HG02981 (cell line): ENCODE measurements around the gene ABHD5.

Experiments used
- ATAC-seq: cut with Tn5 transposase; IDR thresholded peaks from one replicate; pipeline ENCODE4 v1.9.1; 2021; ENCODE audit warnings: mild to moderate bottlenecking, moderate library complexity; ENCODE audit not compliant: unreplicated experiment

The ABHD5 gene

DNA sequence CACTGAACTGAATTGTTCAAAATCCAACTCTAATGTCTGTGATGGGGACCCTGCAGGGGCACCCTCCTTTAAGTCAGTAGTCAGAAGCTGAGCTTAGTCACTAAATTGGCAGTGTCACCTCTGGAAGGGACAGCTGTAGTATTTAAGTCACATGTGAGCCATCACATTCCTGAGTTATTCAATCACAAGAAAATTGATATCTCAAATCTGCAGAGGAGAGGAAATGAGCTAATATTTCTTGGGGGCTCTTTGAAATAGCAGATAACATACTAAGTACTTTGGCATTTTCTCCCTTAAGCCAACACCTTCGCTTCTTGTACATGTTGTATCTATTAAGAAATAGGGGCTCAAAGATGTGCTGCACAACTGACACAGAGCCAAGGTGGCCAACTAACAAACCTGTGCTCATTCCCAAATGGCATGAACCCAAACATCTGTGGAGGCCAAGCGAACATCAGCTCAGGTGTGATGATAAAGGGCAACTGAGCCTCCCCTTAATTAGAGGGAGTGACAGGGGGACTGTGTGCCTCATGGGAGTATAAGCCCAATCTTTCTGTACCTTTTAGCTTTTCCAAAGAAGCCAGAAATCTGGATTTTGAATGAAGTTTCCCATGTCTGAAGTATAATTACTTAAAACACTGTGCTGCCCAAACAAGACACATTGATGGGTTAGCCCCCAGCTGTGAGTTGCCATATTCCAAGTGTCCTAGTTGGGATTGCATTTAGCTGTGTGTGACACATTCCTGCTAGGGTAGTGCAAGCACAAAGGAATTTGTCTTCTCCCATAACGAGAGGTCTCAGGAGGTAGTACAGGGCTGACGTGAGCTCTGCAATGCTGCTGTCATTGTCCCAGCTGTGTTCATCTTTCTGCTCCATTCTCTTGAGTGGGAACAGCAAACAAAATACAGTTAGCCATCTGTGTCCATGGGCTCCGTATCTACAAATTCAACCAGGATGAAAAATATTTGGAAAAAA lies 63.3 kb downstream of the ABHD5 start:
- no peak for ATAC-seq

DNA sequence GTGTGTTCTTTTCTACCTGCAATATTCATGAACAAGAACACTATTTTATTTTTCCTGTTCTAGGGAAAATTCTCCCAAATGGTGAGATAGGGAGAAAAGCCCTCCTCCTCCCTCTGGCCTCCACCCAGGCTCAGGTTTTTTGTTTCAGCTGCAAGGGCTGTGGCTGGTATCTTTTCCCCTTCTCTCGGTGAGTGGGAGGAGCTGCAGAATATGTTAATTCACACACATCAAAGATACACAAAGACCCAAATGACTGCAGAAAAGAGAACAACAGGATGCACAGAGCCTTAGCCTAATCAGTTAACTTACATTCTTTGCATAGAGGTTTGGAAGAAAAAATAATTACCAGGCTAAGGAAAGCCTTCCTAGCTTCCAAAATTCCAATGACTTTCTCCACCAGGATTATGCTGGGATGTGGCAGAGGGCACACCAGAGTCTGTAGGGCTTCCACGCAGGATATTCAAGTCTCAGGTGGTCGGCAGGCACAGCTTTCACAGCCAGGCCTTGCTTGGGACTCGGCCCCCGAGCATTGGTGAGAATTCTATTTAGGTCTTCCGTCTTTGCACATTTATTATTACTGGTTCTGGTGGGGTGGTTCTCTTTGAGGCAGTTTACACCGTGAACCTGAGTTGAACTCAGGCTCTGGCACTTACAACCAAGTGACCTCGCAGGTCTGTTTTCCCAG lies 64.9 kb downstream of the ABHD5 start:
- no peak for ATAC-seq

DNA sequence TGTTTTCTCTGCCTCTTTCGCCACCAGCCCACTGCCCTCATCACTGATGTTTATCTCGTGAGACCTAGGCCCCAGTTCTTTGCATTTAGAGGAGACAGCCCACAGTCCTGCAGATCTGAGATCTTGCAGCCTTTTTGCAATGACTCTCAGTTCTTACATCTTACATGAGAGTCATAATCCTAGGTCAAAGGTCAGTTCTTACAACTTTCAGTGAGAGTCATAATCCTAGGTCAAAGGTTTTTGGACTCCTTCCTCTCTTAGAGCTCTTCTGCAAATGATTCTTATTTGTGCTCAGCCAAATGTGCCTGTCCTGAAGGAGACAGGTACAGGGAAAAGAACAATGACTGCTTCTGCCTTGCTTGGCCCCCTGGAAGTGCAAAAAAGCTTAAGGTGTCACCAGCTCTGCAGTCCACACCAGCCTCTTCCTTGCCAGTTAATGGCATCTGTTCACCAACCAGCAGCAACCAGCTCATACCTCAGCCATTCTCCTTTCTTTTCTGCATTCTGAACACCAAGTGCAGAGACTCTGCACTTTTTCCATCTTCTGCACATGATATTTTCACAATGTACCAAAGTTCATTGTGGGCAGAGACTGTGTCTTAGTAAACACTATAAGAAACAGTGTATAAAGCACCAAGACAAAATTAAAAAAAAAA lies 67.1 kb downstream of the ABHD5 start:
- no peak for ATAC-seq

DNA sequence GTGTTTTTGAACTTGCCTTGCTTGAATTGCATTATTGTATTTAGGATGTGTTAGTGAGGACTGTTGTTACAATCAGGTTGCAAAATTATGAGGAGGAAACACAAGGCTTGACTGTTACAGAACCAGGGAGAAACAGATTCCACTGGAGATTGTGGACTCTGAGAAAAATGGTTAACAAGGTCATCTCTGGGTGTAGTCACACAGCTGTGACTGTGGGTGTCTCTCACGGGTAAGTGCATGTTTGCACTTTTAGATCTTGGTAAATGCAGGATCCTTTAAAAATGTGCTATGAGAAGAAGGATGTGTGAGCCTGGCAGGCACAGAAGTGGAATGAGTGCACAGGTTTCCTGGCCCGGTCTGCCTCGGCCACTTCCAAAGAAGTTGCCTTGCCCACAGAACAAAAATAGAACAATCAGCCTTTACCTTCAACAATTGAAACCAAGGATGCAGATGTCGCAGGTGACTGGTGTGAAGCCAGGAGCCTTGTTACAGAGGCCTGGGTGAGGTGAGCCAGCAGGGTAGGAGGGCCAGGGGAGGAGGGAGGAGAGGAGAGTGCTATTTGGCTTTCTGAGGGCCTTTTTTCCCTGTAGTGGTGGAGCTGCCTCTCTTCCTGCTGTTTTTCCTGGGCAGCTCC lies 68.0 kb downstream of the ABHD5 start:
- no peak for ATAC-seq

DNA sequence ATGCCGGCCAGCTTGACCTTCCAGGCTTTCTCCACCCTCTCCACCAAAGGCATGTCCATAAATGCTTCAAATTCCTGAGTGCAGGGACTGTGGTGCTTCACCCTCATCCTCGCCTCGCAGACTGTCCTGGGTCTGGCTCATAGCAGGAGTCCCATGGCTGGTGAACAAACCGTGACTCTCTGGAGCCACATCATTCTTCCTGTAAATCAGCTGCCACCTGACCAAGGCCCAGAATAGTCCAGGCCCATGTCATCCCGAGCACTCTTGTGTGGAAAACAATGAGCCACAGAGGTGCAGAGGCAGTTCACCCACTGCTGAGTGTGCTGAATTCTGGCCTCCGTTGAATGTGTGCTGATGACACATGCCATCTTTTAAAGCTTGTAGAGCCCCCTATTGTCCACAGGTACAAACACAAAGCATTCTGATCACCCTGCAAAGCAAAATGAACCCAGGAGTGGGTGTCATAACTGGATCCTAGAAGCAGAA lies 68.6 kb downstream of the ABHD5 start:
- no peak for ATAC-seq

DNA sequence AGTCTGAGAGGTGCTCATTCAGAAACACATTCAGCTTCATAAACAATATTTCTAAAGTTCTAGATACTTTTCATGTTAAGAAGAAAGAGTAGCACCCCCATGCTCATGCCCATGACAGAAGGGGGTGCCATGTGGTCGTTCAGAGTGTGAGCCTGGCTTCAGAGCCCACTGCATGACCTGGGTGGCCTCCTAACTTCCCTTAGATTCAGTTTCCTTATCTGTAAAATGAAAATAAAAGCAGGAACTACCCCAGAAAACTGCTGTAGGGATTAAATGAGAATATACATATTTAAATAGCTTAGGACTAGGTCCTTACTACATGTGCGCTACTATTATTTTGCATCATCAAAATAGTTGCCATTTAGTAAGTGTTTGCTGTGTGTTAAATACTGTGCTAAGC lies 69.2 kb downstream of the ABHD5 start:
- ATAC-seq, result no peak

DNA sequence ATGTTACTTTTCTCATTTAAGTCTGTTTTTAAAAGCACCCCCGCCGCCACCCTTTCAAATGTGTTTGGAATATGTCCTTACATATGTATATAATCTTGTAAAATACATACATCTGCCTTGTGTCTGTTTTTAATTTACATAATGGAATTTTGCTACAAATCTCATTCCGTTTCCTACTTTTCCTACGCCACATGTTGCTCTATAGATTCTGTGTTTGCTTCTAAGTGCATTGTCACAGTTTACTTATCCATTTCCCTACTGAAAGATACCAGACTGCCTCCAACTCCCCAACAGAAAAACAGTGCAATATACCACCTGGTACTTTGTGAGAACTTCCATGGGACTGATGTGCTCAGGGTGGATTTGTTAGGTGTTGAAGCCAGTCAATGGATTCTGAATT lies 70.2 kb downstream of the ABHD5 start:
- no peak for ATAC-seq

DNA sequence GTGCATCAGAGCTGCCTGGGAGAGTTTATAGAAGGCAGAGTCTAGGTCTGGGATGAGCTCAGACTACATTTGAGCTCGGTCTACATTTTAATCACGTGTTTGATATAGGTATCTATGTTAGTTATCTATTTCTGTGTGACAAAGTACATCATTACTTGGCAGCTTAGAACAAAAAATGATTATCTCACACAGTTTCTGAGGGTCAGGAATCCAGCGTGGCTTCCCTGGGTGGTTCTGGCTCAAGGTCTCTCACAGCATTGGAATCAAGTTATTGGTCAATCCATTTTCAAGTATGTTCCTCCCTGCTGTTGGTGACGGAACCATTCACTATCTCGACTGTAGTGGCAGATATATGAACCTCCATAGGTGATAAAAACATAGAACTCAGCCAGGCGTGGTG lies 71.7 kb downstream of the ABHD5 start:
- ATAC-seq, result no peak

DNA sequence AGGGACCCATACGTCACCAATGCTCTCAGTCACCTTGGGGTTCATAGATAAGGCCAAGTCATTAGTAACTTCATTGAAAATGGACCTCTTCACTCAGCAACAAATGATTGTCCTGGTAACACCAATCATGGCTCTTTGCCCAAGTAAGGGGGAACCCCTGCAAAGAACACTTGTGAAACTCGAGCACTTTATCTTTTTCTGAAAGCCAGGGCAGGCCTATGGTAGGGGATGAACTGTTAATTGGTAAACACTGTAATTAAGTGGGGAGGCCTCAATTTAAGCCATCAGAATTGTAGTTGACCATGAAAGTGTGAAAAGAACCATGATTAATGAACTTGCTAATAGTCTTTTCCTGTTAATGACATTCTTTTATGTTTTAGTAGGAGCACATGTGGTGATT lies 73.3 kb downstream of the ABHD5 start:
- no peak for ATAC-seq

DNA sequence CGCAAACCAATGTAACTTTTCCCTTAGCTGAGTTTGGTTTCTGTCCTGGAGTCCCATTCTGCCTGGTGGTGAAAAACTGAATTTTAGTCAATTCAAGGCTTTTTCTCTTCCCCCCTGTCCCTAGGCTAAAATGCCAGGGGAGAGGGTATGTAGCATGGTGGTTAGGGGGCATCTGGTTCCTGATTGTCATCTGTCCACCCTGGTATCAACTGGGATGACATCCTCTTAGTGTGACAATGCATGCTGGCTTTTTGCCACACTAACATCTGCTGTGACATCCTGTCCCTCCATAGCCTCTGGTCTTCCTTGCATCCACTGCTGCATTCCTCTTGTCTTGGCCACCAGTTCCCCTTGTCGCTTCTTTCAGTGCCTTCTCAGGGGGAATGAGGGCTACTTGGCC lies 73.7 kb downstream of the ABHD5 start:
- ATAC-seq, result no peak

DNA sequence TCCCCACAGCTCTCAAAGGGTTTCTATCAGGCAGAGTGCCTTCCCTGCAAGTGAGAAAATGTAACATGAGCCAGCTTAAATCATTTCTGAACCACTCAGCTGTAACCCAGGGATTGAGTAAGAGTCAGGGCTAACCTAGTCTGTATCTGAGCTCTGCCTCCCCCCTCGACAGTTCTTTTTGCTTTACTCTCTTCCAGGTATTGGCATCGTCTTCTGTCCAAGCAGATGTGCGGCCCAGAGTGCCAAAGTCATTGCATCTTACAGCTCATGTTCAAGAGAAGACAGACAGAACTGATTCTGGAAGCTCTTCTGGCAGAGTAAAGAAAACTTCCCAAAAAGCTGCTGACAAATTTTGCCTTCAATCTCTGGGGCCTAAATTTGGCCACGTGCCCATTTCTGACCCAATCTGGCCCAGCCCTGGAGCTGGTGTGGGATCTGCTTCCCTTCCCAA lies 74.8 kb downstream of the ABHD5 start:
- no peak for ATAC-seq

DNA sequence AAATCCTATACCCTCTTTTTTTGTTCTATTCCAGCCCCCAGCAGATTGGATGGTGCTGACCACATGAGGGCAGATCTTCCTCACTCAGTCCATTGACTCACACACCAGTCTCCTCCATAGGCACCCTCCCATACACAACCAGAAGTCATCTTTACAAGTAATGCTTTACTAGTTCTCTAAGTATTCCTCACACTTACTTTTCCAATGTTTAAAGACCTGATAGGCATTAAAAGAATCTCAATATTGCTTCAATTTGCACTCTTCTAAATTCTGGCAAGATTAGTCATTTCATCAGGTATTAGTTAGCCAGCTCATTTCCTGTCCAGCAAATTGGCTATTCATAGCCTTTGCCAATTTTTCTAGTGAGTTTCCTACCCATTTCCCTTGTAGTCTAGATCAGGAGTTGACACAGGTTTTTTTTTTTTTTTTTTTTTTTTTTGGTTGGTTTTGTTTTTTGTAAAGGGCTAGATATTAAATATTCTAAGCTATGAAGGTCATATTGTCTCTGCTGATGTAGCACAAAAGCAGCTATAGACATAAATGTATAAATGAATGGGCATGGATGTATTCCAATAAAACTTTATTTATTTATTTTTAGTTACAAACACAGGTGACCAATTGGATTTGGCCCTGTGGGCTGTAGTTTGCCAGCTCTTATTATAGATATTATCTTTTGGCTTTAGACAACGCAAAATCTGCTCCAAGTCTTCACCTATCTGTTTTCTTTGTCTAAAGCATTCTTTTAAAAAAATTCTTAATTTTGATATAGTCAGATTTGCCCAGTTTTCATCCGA lies 76.1 kb downstream of the ABHD5 start:
- no peak for ATAC-seq

DNA sequence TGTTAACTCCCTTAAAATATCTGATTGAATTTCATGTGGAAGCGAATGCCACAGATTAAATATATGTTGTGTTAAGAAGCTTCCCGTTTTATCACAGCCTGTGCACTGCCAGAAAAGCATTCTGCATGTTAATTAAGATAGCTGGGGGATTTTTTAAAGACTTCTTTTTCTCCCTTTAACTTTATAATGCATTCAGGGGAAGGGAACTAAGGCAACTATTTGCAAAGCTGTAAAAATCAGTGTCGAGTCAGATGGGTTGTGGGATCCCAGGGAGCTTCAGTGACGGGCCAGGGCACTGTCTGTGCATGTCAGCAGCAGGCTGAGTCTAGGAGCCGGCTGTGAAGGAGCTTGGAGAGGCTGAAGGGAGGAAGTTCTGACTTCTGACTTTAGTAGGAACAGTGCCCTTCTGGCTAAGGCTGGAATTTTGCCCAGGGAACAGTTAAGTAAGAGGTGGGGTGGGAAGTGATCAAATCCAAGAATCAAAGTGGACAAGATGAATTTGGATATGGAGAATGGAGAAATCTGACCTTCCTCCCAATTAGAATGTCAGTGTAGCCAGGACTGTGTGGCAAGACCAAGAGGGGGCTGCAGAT lies 77.7 kb downstream of the ABHD5 start:
- ATAC-seq, result no peak

DNA sequence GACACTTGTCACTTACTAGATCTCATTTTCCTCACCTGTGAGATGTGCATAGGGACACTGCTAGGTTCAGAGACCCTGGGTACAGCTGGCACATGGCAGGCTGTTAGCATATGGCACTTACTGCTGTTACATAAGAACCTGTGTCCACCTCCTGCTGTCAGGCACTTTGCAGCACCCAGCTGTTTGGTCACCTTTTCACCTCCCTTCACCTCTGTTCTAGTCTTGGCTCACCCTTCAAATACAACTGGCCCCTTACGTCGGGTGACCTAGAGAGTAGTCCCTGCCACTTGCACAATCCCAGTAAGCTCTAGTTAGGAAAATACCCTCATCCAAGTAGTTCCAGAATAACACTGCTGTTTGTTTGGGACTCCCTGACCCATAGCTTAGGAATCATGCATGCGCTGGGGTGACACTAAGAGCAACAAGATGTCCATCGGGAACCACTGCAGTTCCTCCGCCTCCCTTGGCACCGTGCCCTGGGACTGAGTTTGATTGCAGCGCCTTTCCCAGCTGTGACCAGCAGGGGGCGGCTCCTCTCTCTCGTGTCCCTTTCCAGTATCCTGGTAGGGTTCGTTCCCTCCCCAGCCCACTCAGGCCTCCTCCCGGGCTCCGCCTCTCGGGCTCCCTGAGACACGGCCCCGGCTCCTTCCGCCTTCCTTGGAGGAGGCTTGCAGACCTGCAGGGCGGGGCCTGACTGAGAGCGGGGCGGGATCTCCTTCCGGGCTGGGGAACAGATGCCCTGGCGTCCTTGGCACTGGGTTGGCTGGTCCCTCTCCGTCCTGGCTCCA lies 78.6 kb downstream of the ABHD5 start:
- ATAC-seq, result peak; percentile 71

DNA sequence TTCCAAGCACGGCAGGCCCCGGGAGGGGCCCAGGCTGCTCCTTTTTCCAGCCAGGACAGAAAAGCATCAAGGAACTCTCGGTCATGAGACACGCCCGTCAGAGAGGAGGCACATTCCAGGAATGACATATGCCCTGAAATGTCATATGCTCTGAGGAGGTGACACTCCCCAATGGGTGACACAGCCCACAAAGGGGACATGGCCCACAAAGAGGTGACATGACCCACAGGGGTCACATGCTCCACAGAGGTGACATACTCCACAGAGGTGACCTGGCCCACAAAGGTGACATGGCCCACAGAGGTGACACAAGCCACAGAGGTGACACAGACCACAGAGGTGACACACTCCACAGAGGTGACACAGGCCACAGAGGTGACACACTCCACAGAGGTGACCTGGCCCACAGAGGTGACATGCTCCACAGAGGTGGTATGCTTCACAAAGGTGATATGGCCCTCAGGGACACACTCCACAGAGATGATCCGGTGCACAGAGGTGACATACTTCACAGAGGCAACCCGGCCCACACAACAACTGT lies 79.2 kb downstream of the ABHD5 start:
- no peak for ATAC-seq

DNA sequence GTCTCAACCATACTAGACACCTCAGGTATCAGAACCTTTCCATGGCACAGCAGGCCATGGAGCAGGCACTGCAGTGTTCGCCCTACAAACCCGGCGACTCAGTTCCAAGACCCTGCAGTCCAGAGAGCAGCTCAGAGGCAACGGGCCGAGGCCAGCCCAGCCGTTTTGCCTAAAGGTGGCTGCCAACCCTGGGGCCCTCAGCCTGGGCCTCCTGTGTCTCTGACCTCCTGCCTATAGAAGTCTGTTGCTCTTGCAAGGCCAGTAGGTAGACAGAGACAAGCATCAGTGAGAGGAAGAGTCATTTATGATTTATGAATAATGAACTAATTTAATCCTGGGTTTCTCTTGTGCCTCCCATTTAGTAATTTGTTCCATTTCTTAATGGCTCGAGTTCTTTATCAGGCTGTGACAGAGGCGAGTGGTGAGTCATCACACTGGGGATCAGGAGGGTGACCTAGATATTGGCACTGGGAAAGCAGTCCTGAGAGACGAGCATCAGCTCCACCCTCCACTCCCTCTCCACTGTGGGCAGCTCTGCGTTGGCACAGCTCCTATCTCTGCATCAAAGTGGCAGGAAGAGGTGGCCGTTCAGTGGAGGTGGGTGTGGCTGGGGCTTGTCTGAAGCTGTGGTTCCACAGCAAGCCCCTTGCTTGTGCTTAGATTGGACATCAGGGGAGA lies 79.8 kb downstream of the ABHD5 start:
- ATAC-seq, result no peak

DNA sequence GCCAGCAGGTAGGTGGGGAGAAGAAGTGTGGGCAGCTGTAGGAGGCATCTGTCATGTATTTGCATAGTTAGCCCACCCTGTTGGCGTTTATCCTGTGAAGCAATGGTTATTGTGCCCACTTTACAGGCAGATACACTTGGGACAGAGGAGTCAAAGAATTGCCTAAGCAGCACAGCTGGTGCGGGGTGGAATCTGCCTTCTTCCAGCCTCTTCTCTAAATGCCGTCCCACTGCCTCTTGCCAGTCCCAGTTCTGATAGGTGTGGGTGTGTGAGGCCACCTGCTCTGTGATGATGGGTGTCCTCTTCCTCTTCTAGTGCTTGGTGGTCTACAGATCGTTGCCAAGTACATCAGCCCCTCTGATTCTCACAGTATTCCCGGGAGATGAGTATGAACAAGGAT lies 80.9 kb downstream of the ABHD5 start:
- no peak for ATAC-seq
